Renal cortex interstitium (tissue), 11 donors: ENCODE data around the gene CBX1. TPM values are rescaled to one million over a fixed set of nuclear protein-coding genes. Genes with fewer than 3 reads are reported as not detected.

Experiments
- DNase-seq, 11 donors: peaks; one replicate each; pipeline ENCODE4 v3.0.0-alpha.2; 2013; ENCODE audit warnings: low read depth in 9 of 11, low spot score in 4 of 11; ENCODE audit errors: extremely low read depth in 1 of 11
- polyA plus RNA-seq, 3 donors: library from polyadenylated mRNA; unstranded; fragments of 120-200 nt; gene quantifications; one replicate each; pipeline ENCODE4 v1.2.1, GENCODE V29; 2013; ENCODE audit not compliant: insufficient read length in 3 of 3

The CBX1 gene
- polyA plus RNA-seq, 3 donors = 166 to 209 (median 197) TPM

DNA sequence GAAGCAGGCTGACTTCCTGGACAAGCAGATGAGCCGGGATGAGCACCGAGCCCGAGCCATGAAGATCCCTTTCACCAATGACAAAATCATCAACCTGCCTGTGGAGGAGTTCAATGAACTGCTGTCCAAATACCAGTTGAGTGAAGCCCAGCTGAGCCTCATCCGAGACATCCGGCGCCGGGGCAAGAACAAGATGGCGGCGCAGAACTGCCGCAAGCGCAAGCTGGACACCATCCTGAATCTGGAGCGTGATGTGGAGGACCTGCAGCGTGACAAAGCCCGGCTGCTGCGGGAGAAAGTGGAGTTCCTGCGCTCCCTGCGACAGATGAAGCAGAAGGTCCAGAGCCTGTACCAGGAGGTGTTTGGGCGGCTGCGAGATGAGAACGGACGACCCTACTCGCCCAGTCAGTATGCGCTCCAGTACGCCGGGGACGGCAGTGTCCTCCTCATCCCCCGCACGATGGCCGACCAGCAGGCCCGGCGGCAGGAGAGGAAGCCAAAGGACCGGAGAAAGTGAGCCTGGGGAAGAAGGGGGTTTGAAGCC, 42.1 kb downstream of the CBX1 start:
- no peak for DNase-seq

DNA sequence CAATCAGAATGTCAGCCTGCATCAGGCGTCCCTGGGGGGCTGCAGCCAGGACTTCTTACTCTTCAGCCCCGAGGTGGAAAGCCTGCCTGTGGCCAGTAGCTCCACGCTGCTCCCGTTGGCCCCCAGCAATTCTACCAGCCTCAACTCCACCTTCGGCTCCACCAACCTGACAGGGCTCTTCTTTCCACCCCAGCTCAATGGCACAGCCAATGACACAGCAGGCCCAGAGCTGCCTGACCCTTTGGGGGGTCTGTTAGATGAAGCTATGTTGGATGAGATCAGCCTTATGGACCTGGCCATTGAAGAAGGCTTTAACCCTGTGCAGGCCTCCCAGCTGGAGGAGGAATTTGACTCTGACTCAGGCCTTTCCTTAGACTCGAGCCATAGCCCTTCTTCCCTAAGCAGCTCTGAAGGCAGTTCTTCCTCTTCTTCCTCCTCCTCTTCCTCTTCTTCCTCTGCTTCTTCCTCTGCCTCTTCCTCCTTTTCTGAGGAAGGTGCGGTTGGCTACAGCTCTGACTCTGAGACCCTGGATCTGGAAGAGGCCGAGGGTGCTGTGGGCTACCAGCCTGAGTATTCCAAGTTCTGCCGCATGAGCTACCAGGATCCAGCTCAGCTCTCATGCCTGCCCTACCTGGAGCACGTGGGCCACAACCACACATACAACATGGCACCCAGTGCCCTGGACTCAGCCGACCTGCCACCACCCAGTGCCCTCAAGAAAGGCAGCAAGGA, 42.7 kb downstream of the CBX1 start:
- no peak for DNase-seq

DNA sequence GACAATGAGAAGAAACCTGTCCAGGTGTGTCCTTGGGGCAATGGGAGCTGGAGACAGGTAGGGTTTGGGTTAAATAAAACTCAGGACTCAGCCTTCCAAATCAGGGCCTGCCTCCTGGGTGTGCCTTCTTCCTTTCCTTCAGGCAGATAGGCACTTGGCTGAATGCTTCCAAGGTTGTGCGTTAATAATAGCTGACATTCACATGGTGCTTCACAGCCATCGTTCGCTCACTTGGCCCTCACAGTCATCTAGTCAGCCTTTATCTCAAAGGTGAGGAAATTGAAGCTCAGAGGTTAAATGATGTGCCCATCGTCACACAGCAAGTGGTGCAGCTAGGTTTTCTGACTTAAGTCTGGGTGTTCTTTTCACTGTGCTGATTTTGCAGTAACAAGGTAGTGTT, 43.7 kb downstream of the CBX1 start:
- DNase-seq = no peak

DNA sequence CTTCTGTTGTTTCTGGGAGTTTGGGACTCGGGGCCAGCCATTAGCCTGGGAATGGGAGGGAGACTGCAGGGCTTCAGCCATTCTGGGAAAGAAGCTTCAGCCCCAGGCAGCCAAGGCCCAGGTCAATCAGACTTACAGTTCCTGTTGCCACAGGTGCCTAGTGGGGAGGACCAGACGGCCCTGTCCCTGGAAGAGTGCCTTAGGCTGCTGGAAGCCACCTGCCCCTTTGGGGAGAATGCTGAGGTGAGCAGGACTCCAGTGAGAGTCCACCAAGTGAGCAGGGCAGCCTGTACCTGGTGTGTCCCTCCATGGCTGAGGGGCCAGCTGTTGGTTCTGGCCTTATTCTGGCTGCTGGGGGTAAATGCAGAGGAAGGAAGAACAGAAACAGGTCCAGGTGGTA, 44.4 kb downstream of the CBX1 start:
- DNase-seq = no peak

DNA sequence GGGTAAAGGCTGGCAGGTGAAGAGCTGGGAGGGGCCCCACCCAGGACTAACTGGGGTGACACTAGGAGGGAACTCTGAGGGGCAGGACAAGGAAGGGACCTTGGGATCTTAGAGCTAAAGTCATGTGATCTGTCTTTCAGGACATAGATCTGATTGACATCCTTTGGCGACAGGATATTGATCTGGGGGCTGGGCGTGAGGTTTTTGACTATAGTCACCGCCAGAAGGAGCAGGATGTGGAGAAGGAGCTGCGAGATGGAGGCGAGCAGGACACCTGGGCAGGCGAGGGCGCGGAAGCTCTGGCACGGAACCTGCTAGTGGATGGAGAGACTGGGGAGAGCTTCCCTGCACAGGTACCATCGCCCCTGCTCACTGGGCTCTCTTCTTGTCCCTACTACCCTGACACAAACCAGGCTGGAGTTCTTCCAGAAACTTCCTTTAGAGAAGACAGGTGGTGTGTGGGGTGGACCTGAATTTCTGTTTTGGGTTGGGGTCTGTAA, 45.0 kb downstream of the CBX1 start:
- DNase-seq = no peak

DNA sequence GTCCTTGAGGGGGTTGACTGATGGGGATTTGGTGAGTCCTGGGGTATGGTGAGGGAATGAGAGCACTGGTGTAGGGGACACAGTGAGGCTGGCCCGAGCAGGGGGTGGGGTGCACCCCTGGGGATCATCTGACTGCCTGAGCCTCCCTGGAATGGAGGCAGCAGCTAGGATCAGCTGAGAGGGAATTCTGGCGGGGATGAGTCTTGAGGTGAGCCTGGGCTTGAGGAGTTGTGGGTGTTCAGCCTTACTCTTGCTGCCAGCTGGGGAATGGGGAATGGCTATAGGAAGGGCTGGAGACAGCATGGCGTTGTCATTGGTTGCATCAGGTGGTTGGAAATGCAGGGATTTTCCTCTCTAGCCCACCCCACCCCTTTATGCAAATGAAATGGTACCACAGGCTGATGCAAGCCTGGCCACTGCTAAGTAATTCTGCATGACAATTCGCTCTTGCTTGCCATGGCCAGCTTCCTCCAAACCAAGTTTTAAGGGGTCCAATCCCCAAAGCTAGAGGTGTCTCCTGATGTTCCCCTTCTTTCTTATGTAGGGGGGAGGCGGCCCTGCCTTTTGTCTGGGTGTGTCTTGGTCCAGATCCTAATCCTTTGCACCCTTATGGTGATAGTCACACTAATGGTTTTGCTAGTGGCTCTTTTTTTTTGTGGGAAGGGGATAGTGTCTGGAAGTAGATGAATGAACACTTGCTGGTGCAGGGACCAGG, 45.6 kb downstream of the CBX1 start:
- DNase-seq = no peak

DNA sequence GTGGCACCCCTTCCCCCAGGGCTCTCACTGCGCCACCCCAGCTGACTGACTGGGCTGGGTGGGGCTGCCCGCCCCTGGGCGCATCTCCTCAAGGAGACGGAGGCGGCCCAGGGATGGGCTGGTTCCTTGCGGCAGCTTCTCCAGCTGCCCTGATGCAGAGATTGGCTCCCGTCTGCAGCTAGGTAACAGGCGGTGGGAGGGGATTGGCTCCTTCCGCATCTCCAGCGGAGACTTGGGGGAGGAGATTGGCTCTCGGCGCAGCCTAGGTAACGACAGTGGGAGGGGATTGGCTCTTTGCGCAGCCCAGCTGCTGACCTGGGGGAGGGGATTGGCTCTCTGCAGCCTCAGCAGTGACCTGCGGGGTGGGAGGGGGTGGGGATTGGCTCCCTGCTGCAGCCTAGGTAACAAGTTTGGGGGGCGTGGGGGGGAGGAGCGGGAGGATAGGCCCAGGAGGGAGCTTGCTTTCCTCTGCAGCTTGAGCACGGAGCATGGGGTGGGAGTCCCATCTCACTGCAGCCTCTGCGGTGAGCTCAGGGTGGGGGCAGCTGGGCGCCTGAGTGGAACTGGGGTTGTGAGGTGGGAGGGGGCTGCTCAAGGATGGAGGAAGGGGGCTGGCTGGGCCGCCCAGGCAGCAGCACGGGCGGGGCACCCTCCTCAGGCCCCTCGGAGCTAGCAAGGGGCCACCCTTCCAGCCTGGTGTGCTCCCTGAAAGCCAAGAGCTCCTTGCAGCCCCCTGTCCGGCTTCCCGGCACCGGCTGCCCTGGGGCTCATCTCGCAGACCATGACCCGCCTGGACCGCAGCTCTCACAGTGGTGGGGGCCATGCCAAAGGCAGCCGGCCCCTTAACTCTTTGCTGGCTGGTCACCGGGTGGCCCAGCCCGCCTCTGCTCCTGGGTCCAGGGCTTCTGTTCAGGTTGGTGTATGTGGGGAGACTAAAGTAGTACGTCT, 46.8 kb downstream of the CBX1 start:
- DNase-seq = peak in 10 of 11 donors; percentile 80 to 94 (median 86)

DNA sequence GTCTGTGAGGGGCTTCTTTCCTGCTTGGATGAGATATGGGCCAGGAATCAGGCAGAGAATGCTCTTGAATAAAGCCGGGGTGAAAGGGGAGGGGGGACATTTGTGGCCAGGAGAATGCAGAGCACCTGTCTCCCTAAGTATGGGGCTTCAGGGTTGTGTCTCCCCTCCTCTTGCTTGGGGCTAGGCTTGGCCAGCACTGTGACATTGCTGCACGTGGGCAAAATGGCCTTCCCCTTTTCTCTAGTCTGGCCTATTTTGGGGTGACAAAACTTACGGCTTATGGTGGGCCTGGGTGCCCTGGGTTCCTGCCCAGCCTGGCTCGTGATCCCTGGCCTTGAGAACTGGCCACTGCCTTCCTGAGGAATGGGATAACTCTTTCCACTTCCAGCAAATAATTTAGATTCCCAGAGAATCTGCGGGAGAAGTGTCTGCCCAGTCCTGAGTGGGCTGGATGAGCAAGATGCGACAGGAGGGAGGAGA, 47.5 kb downstream of the CBX1 start:
- no peak for DNase-seq

DNA sequence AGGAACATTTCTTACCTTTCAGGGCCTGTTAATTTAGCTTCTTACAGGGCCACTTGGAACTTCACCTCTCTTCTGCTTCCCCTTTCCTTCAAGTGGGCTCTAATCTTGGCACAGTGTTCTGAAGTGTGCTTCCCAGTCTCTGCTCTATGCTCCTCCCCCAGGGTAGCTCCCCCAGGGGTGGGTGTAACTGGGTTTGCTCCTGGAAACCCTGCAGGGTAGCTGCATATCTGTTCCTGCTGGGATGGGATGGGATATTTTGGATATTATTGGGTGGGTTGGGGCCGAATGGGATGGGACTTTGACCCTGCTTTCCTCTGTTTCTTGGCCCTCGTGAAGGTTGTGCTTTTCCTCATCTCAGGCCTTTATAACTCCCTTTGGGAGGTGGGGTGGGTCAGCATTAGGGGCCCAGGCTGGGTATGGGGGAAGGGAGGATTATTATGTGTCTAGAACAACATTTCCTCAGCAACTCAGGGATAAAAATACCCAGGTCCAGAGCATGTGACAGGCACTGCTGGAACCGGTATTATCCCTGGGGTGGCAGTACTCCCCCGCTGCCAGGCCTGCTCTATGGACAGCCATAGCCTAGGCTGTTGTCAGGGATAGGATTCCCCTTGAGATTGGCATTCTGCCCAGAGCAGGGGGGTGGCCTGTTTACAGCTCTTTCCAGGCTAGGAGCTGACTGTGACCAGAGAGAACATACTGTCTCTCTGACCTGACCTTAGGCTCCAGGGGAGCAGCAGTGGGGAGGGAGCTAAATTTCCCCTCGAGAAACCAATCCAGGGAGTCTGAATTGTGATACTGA, 48.1 kb downstream of the CBX1 start:
- DNase-seq = peak in 5 of 11 donors; percentile 50 to 79 (median 66)

DNA sequence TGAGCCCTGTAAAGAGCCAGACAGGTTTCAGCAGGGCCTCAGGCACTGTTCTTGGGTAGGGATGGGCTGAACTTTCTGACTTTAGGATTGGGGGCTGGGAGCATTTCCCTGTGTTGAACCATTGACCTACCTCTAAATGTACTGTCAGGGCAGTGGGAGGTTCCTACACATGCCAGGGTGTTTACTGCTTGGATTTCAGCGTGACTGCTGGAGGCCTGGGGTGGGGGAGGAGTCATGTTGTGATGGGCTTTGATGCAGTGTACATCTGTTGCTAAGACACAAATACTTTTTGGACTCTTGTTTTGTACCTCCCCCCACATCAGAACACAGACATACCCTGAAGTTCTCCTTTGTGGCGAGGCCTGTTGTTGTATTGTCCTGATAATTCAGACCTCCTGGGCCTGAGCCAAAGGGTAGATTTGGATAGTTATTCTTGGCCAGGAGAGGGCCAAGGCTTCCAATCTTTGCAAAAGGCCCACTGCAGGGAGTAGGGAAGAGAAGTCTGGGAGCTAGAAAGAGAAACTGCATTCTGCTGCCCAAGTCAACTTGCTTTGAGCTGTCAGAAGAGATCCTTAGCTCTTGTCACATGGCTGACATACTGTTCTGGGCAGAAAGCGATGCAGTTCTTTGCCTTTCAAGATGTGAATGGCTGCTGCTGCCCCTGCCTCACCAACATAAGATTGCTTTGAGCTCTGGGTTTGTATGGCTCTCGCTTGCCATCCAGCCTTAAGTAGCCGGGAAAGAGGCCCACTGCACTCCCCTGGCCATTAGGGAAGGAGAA, 49.4 kb downstream of the CBX1 start:
- peak in 7 of 11 donors; percentile 42 to 75 (median 69) for DNase-seq

DNA sequence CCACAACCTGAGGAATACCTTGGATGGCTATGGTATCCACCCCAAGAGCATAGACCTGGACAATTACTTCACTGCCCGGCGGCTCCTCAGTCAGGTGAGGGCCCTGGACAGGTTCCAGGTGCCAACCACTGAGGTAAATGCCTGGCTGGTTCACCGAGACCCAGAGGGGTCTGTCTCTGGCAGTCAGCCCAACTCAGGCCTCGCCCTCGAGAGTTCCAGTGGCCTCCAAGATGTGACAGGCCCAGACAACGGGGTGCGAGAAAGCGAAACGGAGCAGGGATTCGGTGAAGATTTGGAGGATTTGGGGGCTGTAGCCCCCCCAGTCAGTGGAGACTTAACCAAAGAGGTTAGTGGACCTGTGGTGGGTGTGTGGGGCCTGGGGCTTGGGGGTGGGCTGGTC, 50.0 kb downstream of the CBX1 start:
- DNase-seq = no peak

DNA sequence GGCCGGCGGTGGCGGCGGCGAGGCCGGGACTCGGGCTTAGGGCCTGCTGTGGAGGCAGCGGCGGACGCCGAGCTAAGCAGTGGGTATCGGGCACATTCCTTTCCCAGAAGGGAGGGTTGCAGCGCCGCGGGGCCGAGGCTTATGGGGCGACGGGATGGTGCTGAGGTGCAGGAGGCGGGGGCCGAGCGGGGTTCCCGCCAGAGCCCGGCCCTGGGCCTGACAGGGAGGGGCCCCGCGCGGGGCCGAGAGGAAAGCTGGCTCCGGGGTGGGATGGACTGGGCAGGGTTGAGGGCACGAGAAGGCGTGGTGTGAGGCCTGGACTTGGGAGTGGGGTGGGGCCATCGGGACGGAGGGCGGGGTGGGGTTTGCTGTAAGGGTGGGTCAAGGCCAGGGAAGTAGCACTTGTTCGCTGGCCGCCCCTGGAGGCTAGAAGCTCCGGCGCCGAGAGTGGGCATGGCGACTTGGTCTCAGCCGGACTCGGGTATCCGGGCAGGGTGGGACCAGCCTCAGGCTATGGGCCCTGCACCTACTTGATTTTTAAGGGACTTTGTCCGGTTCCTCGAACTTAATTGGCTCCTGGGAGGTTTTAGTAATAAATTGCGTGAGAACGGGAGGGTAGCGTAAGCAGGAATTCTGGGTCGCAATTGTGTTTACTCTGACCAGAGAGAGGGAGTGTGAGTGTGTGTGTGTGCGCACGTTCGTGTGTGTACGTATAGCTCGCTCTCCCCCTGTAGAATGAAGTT, 52.7 kb downstream of the CBX1 start:
- peak in 6 of 11 donors; percentile 48 to 79 (median 70) for DNase-seq

DNA sequence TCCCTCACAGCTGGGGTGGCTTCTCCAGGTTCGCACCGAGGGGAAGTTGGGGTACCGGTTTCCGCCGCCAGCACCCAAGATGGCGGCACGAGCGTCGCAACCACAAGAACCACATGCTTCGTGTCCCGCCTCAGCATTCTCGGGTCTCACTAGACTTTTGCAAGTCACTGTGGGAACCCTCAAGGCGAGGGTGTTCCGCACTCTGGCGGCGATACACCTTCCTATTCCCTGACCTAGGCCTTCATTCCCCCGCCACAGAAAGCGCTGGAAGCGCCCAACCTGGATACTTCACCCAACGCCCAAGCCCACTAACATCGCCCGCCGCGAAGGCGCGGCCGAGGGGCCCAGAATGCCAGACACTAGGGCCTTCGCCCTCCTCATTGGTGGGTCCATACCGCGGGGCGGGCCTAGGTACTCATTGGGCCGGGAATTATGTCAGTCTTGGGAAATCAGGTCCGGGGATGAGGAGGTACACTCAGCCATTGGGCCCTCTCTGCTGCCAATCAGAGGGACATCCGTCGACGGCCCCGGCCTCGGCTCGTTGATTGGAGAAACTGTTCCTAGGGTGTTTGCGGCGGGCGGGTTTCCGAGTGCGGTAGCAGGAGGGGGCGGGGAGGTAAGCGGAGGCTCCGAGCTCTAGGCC, 53.4 kb downstream of the CBX1 start, which contains the start of gene NFE2L1:
Gene NFE2L1, plus strand, starts transcription at position 619 of the 643 bp plus-strand sequence. CDS start 2,760 bp downstream, outside the sequence.
- DNase-seq = peak; percentile 93 to 100 (median 98)

DNA sequence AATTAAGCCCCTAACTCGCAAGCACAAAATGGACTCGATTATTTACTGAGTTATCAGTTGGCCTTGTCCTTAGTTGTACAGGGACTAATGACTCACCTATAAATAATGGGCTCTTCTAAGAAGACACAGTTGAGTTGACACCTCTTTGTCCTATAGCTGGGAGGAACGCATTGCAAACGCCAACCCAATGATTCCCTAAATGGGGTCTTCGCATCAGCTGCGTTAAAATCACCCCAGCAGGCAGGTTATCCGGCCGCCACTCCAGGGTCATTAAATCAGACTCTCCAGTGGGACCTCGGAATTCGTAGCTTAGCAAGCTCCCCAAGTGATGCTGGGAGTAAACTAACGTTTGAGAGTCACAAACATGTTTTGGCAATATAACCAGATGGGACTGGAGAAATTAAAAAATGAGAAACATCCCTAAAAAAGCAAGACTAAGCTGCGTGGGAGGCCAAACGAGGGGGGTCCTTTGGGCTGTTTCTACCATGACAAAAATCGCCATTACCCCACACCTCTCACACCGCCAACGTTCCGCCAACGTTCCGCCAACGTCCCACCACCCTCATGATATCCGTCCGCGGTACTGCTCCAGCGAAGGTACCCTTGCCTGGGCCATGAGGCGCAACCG, 54.1 kb downstream of the CBX1 start:
- no peak for DNase-seq

DNA sequence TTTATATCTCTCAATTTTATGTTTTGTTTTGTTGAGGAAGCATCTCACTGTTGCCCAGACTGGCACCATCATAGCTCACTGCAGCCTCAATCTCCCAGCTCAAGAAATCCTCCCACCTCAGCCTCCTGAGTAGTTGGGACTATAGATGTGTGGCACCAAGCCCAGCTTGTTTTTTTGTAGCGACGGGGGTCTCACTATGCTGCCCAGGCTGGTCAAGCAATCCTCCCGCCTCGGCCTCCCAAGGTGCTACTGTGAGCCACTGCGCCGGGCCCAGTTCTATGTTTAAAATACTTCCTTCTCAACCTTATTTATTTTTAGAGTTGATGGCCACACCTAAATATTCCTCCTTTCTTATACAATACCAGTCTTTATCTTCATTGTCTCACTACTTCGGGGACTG, 55.0 kb downstream of the CBX1 start:
- DNase-seq = no peak
